HG02943 (cell line): ENCODE data around the gene DUSP22.
"Not testable (repeated sequence)": the region's sequence is repeated elsewhere in the genome, so short reads cannot be mapped to it uniquely, and the experiment has no call there.

Experiments used
- ATAC-seq: cut with Tn5 transposase; IDR thresholded peaks from one replicate; pipeline ENCODE4 v1.9.1; 2021; ENCODE audit warnings: mild to moderate bottlenecking, low read depth, moderate library complexity; ENCODE audit not compliant: unreplicated experiment

The DUSP22 gene

GRCh38 chr6:361411-362132 lies 69.3 kb downstream of the DUSP22 start:
- ATAC-seq = no peak

GRCh38 chr6:362231-362923 lies 70.1 kb downstream of the DUSP22 start:
- no peak for ATAC-seq

GRCh38 chr6:362924-363249 lies 70.6 kb downstream of the DUSP22 start:
- ATAC-seq = no peak

GRCh38 chr6:363291-363690 lies 71.0 kb downstream of the DUSP22 start:
- no peak for ATAC-seq

GRCh38 chr6:363909-364308 lies 71.6 kb downstream of the DUSP22 start:
- no peak for ATAC-seq

GRCh38 chr6:364609-365540 lies 72.6 kb downstream of the DUSP22 start:
- ATAC-seq = no peak

GRCh38 chr6:365835-366234 lies 73.5 kb downstream of the DUSP22 start:
- no peak for ATAC-seq

- ATAC-seq = no peak
These were observed 74.4 kb downstream of the DUSP22 start for GRCh38 chr6:366389-367297.

- no peak for ATAC-seq
These were observed 75.1 kb downstream of the DUSP22 start for GRCh38 chr6:367298-367794.

- no peak for ATAC-seq
These were observed 75.8 kb downstream of the DUSP22 start for GRCh38 chr6:367891-368630.

- no peak for ATAC-seq
These were observed 77.5 kb downstream of the DUSP22 start for GRCh38 chr6:369559-370431.

- no peak for ATAC-seq
These were observed 78.3 kb downstream of the DUSP22 start for GRCh38 chr6:370555-370954.

- ATAC-seq = not testable (repeated sequence)
These were observed 79.6 kb downstream of the DUSP22 start for GRCh38 chr6:371851-372250.

- ATAC-seq = no peak
These were observed 80.1 kb downstream of the DUSP22 start for GRCh38 chr6:372336-372911.

GRCh38 chr6:373031-373430 lies 80.7 kb downstream of the DUSP22 start:
- no peak for ATAC-seq

- no peak for ATAC-seq
These were observed 81.8 kb downstream of the DUSP22 start for GRCh38 chr6:373773-374724.

GRCh38 chr6:374956-375355 lies 82.7 kb downstream of the DUSP22 start:
- ATAC-seq = no peak
